ENCODE data around the gene KCNG4.

GRCh38 chr16:84272740-84273320, 33.0 kb upstream of the KCNG4 start:
- TF ChIP-seq TAF1 (IDR thresholded peaks at IDR 0.05; ENCODE audit: low read depth, low read length): no peak
- no peak for TF ChIP-seq CTCF (IDR thresholded peaks at IDR 0.05; ENCODE audit: control extremely low read depth in 1 of 3, insufficient read depth in 1 of 3, low read depth in 1 of 3, low read length in 3 of 3)
- no peak for TF ChIP-seq SIRT6 (IDR thresholded peaks at IDR 0.05; ENCODE audit: low read length)
- TF ChIP-seq CREB1 (IDR thresholded peaks at IDR 0.05): no peak
- TF ChIP-seq MAX (IDR thresholded peaks at IDR 0.05): no peak
- no peak for TF ChIP-seq KDM5A (IDR thresholded peaks at IDR 0.05; ENCODE audit: low read length)
- no peak for TF ChIP-seq EZH2 (IDR thresholded peaks at IDR 0.05; ENCODE audit: low read depth, low read length, severe bottlenecking)
- TF ChIP-seq RAD21 (IDR thresholded peaks at IDR 0.05 in 1 of 2, conservative IDR thresholded peaks at IDR 0.05 in 1 of 2; ENCODE audit: low read depth in 2 of 2, low read length in 2 of 2): no peak
- TF ChIP-seq JUN (IDR thresholded peaks at IDR 0.05; ENCODE audit: low read depth, low read length): no peak
- no peak for TF ChIP-seq TCF12 (IDR thresholded peaks at IDR 0.05; ENCODE audit: low read depth, low read length)
- no peak for TF ChIP-seq POLR2A (IDR thresholded peaks at IDR 0.05; ENCODE audit: control extremely low read depth in 1 of 2, low read depth in 2 of 2, low read length in 2 of 2)
- TF ChIP-seq PHF8 (conservative IDR thresholded peaks at IDR 0.05; ENCODE audit: low read depth, low read length): no peak
- TF ChIP-seq YY1 (IDR thresholded peaks at IDR 0.05; ENCODE audit: low read depth, low read length): no peak
- TF ChIP-seq POLR2AphosphoS5 (IDR thresholded peaks at IDR 0.05; ENCODE audit: low read depth, low read length): no peak

Measured in H1 (cell line).